Measurements from ENCODE around the gene KDM5C. TPM values are rescaled to one million over a fixed set of nuclear protein-coding genes. Genes with fewer than 3 reads are reported as not detected.
A peak's percentile ranks its signal among the peaks of the same experiment; 100 is the strongest.

KDM5C gene
- total RNA-seq, 2 experiments from 2014 or later = 94.3 to 99.4 TPM

- ChIA-PET CTCF (interaction anchor here (0.8 to 1.0 kb wide), 2 partner anchors 17 to 22 kb away, joined by 3 read pairs; no protein-coding TSS in a partner anchor), POLR2A (interaction anchor here (0.6 to 0.7 kb wide), 2 partner anchors 26 to 108 kb away, joined by 3 read pairs; no protein-coding TSS in a partner anchor)
- DNase-seq (no peak), ATAC-seq (no peak)
- no peak for TF ChIP-seq CTCF (IDR thresholded peaks at IDR 0.05)
- Mint-ChIP-seq H3K27ac (no peak overlapping the region), H3K4me1 (ENCODE audit: low read depth) (peaks cover 22% of the 10 kb centered on the region), H3K4me3 (no peak overlapping the region), H3K27me3 (no peaks in the 10 kb centered on the region), H3K9me3 (no peaks in the 10 kb centered on the region), H3K36me3 (ENCODE audit: low read depth) (peaks cover 15% of the 10 kb centered on the region)
- intact Hi-C loops (cut with micrococcal nuclease) = no loop called here
Observed at GRCh38 chrX:53227224-53227765, 2.3 kb upstream of the KDM5C start.

- no peaks in the 10 kb centered on the region for H3K27me3 Mint-ChIP-seq
- peak; percentile 7 for DNase-seq
- POLR2A ChIA-PET = interaction anchor here (0.6 to 1.9 kb wide), 4 partner anchors 9 to 408 kb away, joined by 3 to 7 read pairs (median 5); no protein-coding TSS in a partner anchor
- peaks cover 35% of the 10 kb centered on the region for H3K4me1 Mint-ChIP-seq (ENCODE audit: low read depth)
- no peak for TF ChIP-seq CTCF (IDR thresholded peaks at IDR 0.05)
- H3K9me3 Mint-ChIP-seq = no peaks in the 10 kb centered on the region
- peaks cover 20% of the 10 kb centered on the region for H3K36me3 Mint-ChIP-seq (ENCODE audit: low read depth)
- H3K27ac Mint-ChIP-seq = peak overlapping the region; percentile 95
- ATAC-seq = peak; percentile 52
- H3K4me3 Mint-ChIP-seq = peak overlapping the region; percentile 86
- intact Hi-C loops (cut with micrococcal nuclease) = no loop called here
- CTCF ChIA-PET = interaction anchor here (1.2 kb wide), 1 partner anchor 60 kb away, joined by 3 read pairs; no protein-coding TSS in a partner anchor
Observed at GRCh38 chrX:53223955-53224859, 800 bp downstream of the KDM5C start.

GRCh38 chrX:53223068-53223693 lies 1.8 kb downstream of the KDM5C start:
- no peaks in the 10 kb centered on the region for H3K27me3 Mint-ChIP-seq

GRCh38 chrX:53211391-53211978 lies 13.5 kb downstream of the KDM5C start:
- Mint-ChIP-seq H3K4me3 (no peak overlapping the region), H3K9me3 (no peaks in the 10 kb centered on the region), H3K27ac (no peak overlapping the region), H3K4me1 (ENCODE audit: low read depth) (no peaks in the 10 kb centered on the region), H3K27me3 (no peaks in the 10 kb centered on the region), H3K36me3 (ENCODE audit: low read depth) (peaks cover 28% of the 10 kb centered on the region)
- no peak for TF ChIP-seq CTCF (IDR thresholded peaks at IDR 0.05)
- DNase-seq (no peak), ATAC-seq (no peak)
- POLR2A ChIA-PET = interaction anchor here (0.6 to 0.8 kb wide), 2 partner anchors 12 to 136 kb away, joined by 3 read pairs; no protein-coding TSS in a partner anchor
- intact Hi-C loops (cut with micrococcal nuclease) = no loop called here
- CTCF ChIA-PET = no interaction called here

More at GRCh38 chrX:53223068-53223693, 1.8 kb downstream of the KDM5C start:
- ATAC-seq (no peak), DNase-seq (no peak)
- Mint-ChIP-seq H3K4me3 (peak overlapping the region; percentile 86), H3K27ac (peak overlapping the region; percentile 95), H3K36me3 (ENCODE audit: low read depth) (peaks cover 20% of the 10 kb centered on the region), H3K9me3 (no peaks in the 10 kb centered on the region), H3K4me1 (ENCODE audit: low read depth) (peaks cover 35% of the 10 kb centered on the region)
- no peak for TF ChIP-seq CTCF (IDR thresholded peaks at IDR 0.05)
- ChIA-PET CTCF (interaction anchor here (1.5 kb wide), 1 partner anchor 9 kb away, joined by 4 read pairs; no protein-coding TSS in a partner anchor), POLR2A (interaction anchor here (0.9 to 1.9 kb wide), 2 partner anchors 8 to 12 kb away, joined by 3 to 5 read pairs; no protein-coding TSS in a partner anchor)
- intact Hi-C loops (cut with micrococcal nuclease) = no loop called here
